ENCODE data around the gene APOB.

- no peak for TF ChIP-seq CTCF (IDR thresholded peaks at IDR 0.05)
- no peak for TF ChIP-seq POLR2A (IDR thresholded peaks at IDR 0.05)
Measured at GRCh38 chr2:21039080-21039556, 4.8 kb downstream of the APOB start.

All from breast epithelium (tissue), 3 donors.